Measurements from ENCODE around the gene RANBP17. TPM values are rescaled to one million over a fixed set of nuclear protein-coding genes. Genes with fewer than 3 reads are reported as not detected.

Gene RANBP17
- total RNA-seq, 2 experiments from 2014 or later, result not detected

GRCh38 chr5:171299228-171299627 lies 437.4 kb downstream of the RANBP17 start:
- Mint-ChIP-seq H3K36me3 (ENCODE audit: low read depth) (no peaks in the 10 kb centered on the region), H3K27me3 (peaks cover 11% of the 10 kb centered on the region), H3K4me3 (no peak overlapping the region), H3K27ac (no peak overlapping the region), H3K4me1 (ENCODE audit: low read depth) (no peaks in the 10 kb centered on the region), H3K9me3 (no peaks in the 10 kb centered on the region)
- POLR2A ChIA-PET, result no interaction called here
- ATAC-seq (no peak), DNase-seq (no peak)
- intact Hi-C loops (cut with micrococcal nuclease), result no loop called here
- TF ChIP-seq CTCF (IDR thresholded peaks at IDR 0.05), result no peak
- CTCF ChIA-PET, result interaction anchor here (1.2 kb wide), 1 partner anchor 23 kb away, joined by 3 read pairs; no protein-coding TSS in a partner anchor

DNA sequence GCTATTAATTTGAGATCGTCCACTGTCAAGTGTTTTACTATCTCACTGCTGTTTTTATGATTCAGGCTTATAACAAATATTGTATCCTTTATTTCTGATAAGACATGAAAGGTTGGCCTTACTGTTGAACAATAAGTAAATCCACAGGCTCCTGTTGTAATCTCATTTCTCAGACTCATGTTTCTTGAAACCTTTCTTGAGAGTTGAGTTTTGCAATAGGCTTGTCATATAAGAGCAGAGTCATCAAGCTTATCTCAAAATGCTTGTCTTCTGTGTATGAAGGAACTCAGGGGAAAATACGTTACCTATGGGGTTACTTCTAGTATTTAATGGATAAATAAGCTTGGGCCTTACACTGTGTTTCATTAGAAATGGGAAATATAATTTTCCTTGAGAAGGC lies 438.0 kb downstream of the RANBP17 start:
- intact Hi-C loops (cut with micrococcal nuclease), result loop anchor here (10.0 kb wide), 1 partner anchor 1935 kb away; the partner anchor contains the start of gene NKX2-5
- Mint-ChIP-seq H3K27ac (no peak overlapping the region), H3K9me3 (no peaks in the 10 kb centered on the region), H3K36me3 (ENCODE audit: low read depth) (no peaks in the 10 kb centered on the region), H3K4me1 (ENCODE audit: low read depth) (no peaks in the 10 kb centered on the region), H3K27me3 (peaks cover 18% of the 10 kb centered on the region), H3K4me3 (no peak overlapping the region)
- no peak for TF ChIP-seq CTCF (IDR thresholded peaks at IDR 0.05)
- ATAC-seq (no peak), DNase-seq (no peak)
- ChIA-PET POLR2A (no interaction called here), CTCF (interaction anchor here (1.2 kb wide), 1 partner anchor 24 kb away, joined by 3 read pairs; no protein-coding TSS in a partner anchor)

DNA sequence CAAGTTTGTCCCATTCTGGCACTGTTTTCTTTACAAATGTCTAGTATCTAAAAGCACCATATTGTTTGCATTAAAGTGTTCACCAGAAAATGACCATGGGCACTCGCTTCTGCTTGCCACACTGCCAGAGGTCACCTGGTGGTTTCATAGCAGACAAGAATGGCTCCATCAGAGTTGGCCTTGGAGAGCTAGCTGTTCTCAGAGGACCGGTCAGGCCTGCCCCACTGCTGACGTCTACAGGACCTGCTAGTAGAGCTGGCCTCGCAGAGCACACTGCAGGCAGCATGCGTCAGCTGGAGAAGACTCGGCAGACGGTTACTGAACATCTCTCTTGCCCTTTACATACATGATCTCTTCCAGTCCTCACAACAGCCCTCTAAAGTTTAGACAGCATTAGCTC lies 438.5 kb downstream of the RANBP17 start:
- ATAC-seq (no peak), DNase-seq (no peak)
- Mint-ChIP-seq H3K27me3 (peaks cover 20% of the 10 kb centered on the region), H3K27ac (no peak overlapping the region), H3K9me3 (no peaks in the 10 kb centered on the region), H3K4me3 (no peak overlapping the region), H3K4me1 (ENCODE audit: low read depth) (no peaks in the 10 kb centered on the region), H3K36me3 (ENCODE audit: low read depth) (no peaks in the 10 kb centered on the region)
- POLR2A ChIA-PET, result no interaction called here
- intact Hi-C loops (cut with micrococcal nuclease), result loop anchor here (10.0 kb wide), 1 partner anchor 1934 kb away; the partner anchor contains the start of gene NKX2-5
- TF ChIP-seq CTCF (IDR thresholded peaks at IDR 0.05), result no peak
- CTCF ChIA-PET, result interaction anchor here (1.5 kb wide), 1 partner anchor 10 kb away, joined by 4 read pairs; no protein-coding TSS in a partner anchor

GRCh38 chr5:171306166-171306565 lies 444.3 kb downstream of the RANBP17 start:
- POLR2A ChIA-PET, result no interaction called here
- Mint-ChIP-seq H3K27me3 (peaks cover 60% of the 10 kb centered on the region), H3K9me3 (no peaks in the 10 kb centered on the region), H3K36me3 (ENCODE audit: low read depth) (no peaks in the 10 kb centered on the region), H3K27ac (no peak overlapping the region), H3K4me1 (ENCODE audit: low read depth) (peaks cover 9% of the 10 kb centered on the region), H3K4me3 (no peak overlapping the region)
- ATAC-seq, result no peak
- DNase-seq, result no peak
- CTCF ChIA-PET, result no interaction called here
- TF ChIP-seq CTCF (IDR thresholded peaks at IDR 0.05), result no peak
- intact Hi-C loops (cut with micrococcal nuclease), result loop anchor here (10.0 kb wide), 1 partner anchor 1929 kb away; the partner anchor contains the start of gene NKX2-5

DNA sequence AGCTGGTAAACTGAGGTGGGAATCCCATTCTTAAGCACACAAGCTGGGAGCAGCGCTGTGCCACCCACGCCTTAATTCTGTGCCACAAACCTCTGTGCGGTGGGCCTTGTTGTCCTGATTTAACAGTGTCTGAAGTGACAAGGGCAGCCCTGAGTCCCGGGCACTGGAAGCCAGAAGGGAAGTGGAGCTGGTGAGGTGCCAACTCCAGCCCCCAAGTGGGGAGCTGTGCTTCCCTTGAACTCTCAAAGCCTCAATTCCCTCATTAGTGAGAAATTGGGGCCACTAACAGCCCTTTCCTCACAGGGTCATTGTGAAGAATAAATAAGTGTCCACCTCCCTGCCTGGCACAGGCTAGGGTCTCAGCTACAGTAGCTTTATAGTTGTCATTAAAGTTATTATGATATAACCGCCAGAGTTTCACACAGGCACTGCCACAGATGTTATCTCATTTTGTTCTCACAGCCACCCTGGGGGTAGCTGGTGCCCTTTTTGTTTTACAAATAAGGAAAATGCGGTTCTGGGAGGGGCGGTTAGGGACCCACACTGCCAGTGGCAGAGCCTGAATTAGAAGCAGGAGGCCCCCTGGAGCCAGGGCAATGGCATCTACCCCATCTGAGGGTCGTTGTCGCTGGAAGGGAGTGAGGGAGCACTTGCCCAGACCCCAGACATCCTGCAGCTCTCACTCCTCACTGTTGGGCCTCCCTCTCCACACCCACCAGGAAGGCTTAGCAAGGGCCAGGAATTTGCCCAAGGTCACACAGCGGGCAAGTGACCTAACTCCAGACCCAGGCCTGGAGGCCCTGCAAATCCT lies 445.2 kb downstream of the RANBP17 start:
- no peak overlapping the region for H3K27ac Mint-ChIP-seq
- intact Hi-C loops (cut with micrococcal nuclease), result loop anchor here (10.0 kb wide), 1 partner anchor 1928 kb away; the partner anchor contains the start of gene NKX2-5
- DNase-seq, result no peak
- peaks cover 62% of the 10 kb centered on the region for H3K27me3 Mint-ChIP-seq
- H3K4me1 Mint-ChIP-seq (ENCODE audit: low read depth), result peaks cover 9% of the 10 kb centered on the region
- ATAC-seq, result no peak
- H3K36me3 Mint-ChIP-seq (ENCODE audit: low read depth), result no peaks in the 10 kb centered on the region
- ChIA-PET CTCF (interaction anchor here (2.0 kb wide), 1 partner anchor 100 kb away, joined by 6 read pairs; no protein-coding TSS in a partner anchor), POLR2A (no interaction called here)
- no peak overlapping the region for H3K4me3 Mint-ChIP-seq
- TF ChIP-seq CTCF (IDR thresholded peaks at IDR 0.05), result no peak
- no peaks in the 10 kb centered on the region for H3K9me3 Mint-ChIP-seq

Measured in activated CD8-positive, alpha-beta T cell treated with anti-CD3 and anti-CD28 coated beads for 36 hours (primary cell).